Uterus (tissue), 2 donors: Measurements from ENCODE around the gene HSPA12A.

ENCODE experiments used
- POLR2A ChIP-seq, 2 donors: fragments of 450-650 bp; IDR thresholded peaks; one replicate each; pipeline ENCODE4 v1.6.1; 2016; ENCODE audit warnings: antibody characterized with exemption in 2 of 2, mild to moderate bottlenecking in 1 of 2, moderate library complexity in 1 of 2
- TF ChIP-seq, protein P1 (sequence below), 4 experiments: fragments of 200-600 bp in 2 of 4; fragments of 450-650 bp in 2 of 4; sonication (generic) in 2 of 4; IDR thresholded peaks; one replicate each; pipeline ENCODE4 v1.5.1; 2016 to 2019; ENCODE audit warnings: antibody characterized with exemption in 4 of 4, mild to moderate bottlenecking in 2 of 4, moderate library complexity in 1 of 4

DNA sequence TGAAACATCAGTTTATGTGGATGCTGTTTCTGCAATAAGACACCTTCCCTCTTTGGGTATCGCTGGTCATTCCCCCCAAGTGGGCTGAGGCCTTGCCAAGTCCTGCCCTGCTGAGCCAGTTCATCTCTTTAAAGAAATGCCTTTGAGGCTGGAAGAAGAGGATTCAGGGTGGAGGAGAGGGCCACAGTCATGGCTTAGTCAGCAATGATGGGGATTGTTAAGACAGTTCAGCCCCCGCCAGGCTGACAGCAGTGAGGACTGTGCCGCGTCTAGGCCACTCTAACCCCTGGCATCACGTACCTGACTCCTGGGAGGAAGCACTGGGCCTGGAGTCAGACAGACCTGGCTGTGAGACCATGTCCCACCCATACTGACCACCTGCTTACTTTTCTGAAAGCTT, 73.3 kb downstream of the HSPA12A start:
- TF ChIP-seq, protein P1, sequence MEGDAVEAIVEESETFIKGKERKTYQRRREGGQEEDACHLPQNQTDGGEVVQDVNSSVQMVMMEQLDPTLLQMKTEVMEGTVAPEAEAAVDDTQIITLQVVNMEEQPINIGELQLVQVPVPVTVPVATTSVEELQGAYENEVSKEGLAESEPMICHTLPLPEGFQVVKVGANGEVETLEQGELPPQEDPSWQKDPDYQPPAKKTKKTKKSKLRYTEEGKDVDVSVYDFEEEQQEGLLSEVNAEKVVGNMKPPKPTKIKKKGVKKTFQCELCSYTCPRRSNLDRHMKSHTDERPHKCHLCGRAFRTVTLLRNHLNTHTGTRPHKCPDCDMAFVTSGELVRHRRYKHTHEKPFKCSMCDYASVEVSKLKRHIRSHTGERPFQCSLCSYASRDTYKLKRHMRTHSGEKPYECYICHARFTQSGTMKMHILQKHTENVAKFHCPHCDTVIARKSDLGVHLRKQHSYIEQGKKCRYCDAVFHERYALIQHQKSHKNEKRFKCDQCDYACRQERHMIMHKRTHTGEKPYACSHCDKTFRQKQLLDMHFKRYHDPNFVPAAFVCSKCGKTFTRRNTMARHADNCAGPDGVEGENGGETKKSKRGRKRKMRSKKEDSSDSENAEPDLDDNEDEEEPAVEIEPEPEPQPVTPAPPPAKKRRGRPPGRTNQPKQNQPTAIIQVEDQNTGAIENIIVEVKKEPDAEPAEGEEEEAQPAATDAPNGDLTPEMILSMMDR (IDR thresholded peaks at IDR 0.05) = no peak
- TF ChIP-seq POLR2A (IDR thresholded peaks at IDR 0.05) = no peak
